HEK293 (cell line): ENCODE results near the gene PTPRJ.

Experiments used
- CTCF ChIA-PET: fragments of 350-600 bp; formaldehyde crosslinking; extraction: SDS; loops from one replicate; lab custom pipeline; 2021; ENCODE audit warnings: antibody characterized with exemption; lab: Yijun Ruan, JAX
- POLR2A ChIA-PET: fragments of 300-600 bp; formaldehyde crosslinking; extraction: SDS; loops from one replicate; lab custom pipeline; 2020; ENCODE audit warnings: antibody characterized with exemption, inconsistent platforms; lab: Yijun Ruan, JAX
- H3K27ac ChIP-seq: fragments of 200-500 bp; sonication (Bioruptor generic); 2 replicates; pipeline ENCODE4 v1.5.1; 2014; ENCODE audit warnings: low read depth, low read length, control low read depth, inconsistent platforms; ENCODE audit errors: extremely low read depth
- H3K36me3 ChIP-seq, 2 experiments: fragments of 200-500 bp in 1 of 2; sonication (Bioruptor generic) in 1 of 2; 1 replicate in 1 of 2; 2 replicates in 1 of 2; pipeline ENCODE4 v1.5.1; 2014 to 2017; ENCODE audit warnings: inconsistent platforms in 2 of 2, low read length in 2 of 2; ENCODE audit not compliant: control insufficient read depth in 2 of 2, insufficient read depth in 1 of 2
- H3K4me1 ChIP-seq: fragments of 200-500 bp; sonication (Bioruptor generic); 2 replicates; pipeline ENCODE4 v1.5.1; 2014; ENCODE audit warnings: mild to moderate bottlenecking, low read length, inconsistent platforms; ENCODE audit not compliant: control insufficient read depth, insufficient read depth
- H3K4me3 ChIP-seq: 2 replicates; pipeline ENCODE4 v1.5.1; 2011; ENCODE audit warnings: low read depth, mild to moderate bottlenecking, control low read depth, low read length, moderate library complexity
- H3K9me3 ChIP-seq: fragments of 200-500 bp; sonication (Bioruptor generic); 2 replicates; pipeline ENCODE4 v1.5.1; 2014; ENCODE audit warnings: low read depth, low read length, inconsistent platforms; ENCODE audit not compliant: control insufficient read depth, insufficient read depth
- HOXC10 ChIP-seq: sonication (generic); formaldehyde crosslinking; IDR thresholded peaks from 2 replicates; pipeline ENCODE4 v1.8.1; 2023; ENCODE audit warnings: mild to moderate bottlenecking, missing genetic modification reagents
- MEIS1 ChIP-seq: sonication (generic); formaldehyde crosslinking; IDR thresholded peaks from 2 replicates; pipeline ENCODE4 v1.8.1; 2022; ENCODE audit warnings: missing genetic modification reagents, mild to moderate bottlenecking, borderline replicate concordance
- OVOL3 ChIP-seq: fragments of 450-650 bp; formaldehyde crosslinking; IDR thresholded peaks from 2 replicates; pipeline ENCODE4 v1.5.1; 2016; ENCODE audit warnings: missing biosample characterization, missing genetic modification characterization
- SCRT2 ChIP-seq: fragments of 450-650 bp; formaldehyde crosslinking; IDR thresholded peaks from 2 replicates; pipeline ENCODE4 v1.5.1; 2016; ENCODE audit warnings: missing biosample characterization, missing genetic modification characterization
- SP2 ChIP-seq: fragments of 450-650 bp; formaldehyde crosslinking; IDR thresholded peaks from 2 replicates; pipeline ENCODE4 v1.5.1; 2016; ENCODE audit warnings: missing biosample characterization, missing genetic modification characterization
- SP7 ChIP-seq: fragments of 450-650 bp; formaldehyde crosslinking; IDR thresholded peaks from 2 replicates; pipeline ENCODE4 v1.5.1; 2016; ENCODE audit warnings: missing biosample characterization, missing genetic modification characterization
- ZBTB7A ChIP-seq: fragments of 450-650 bp; formaldehyde crosslinking; IDR thresholded peaks from 2 replicates; pipeline ENCODE4 v1.5.1; 2016; ENCODE audit warnings: low read depth, missing biosample characterization, missing genetic modification characterization
- ZFP37 ChIP-seq: fragments of 450-650 bp; formaldehyde crosslinking; IDR thresholded peaks from 2 replicates; pipeline ENCODE4 v1.5.1; 2016; ENCODE audit warnings: missing biosample characterization, missing genetic modification characterization
- ZNF16 ChIP-seq: fragments of 450-650 bp; formaldehyde crosslinking; IDR thresholded peaks from 2 replicates; pipeline ENCODE4 v1.5.1; 2016; ENCODE audit warnings: low read depth, missing biosample characterization, missing genetic modification characterization
- ZNF202 ChIP-seq: fragments of 450-650 bp; formaldehyde crosslinking; IDR thresholded peaks from 2 replicates; pipeline ENCODE4 v1.5.1; 2016; ENCODE audit warnings: missing biosample characterization, missing genetic modification characterization, borderline replicate concordance
- ZNF302 ChIP-seq: fragments of 450-650 bp; formaldehyde crosslinking; IDR thresholded peaks from 2 replicates; pipeline ENCODE4 v1.5.1; 2016; ENCODE audit warnings: missing biosample characterization, missing genetic modification characterization, low read depth
- ZNF404 ChIP-seq: fragments of 450-650 bp; formaldehyde crosslinking; IDR thresholded peaks from 2 replicates; pipeline ENCODE4 v1.5.1; 2017; ENCODE audit warnings: missing biosample characterization, missing genetic modification characterization
- ZNF423 ChIP-seq: fragments of 450-650 bp; formaldehyde crosslinking; IDR thresholded peaks from 2 replicates; pipeline ENCODE4 v1.5.1; 2016; ENCODE audit warnings: missing biosample characterization, missing genetic modification characterization
- ZNF610 ChIP-seq: fragments of 450-650 bp; formaldehyde crosslinking; IDR thresholded peaks from 2 replicates; pipeline ENCODE4 v1.5.1; 2016; ENCODE audit warnings: missing biosample characterization, missing genetic modification characterization, borderline replicate concordance
- ZNF768 ChIP-seq: fragments of 450-650 bp; formaldehyde crosslinking; IDR thresholded peaks from 2 replicates; pipeline ENCODE4 v1.5.1; 2018; ENCODE audit warnings: missing biosample characterization, mild to moderate bottlenecking, missing genetic modification characterization
- ZSCAN23 ChIP-seq: fragments of 450-650 bp; formaldehyde crosslinking; IDR thresholded peaks from 2 replicates; pipeline ENCODE4 v1.5.1; 2016; ENCODE audit warnings: missing biosample characterization, missing genetic modification characterization
- TF ChIP-seq, protein P1 (sequence below): fragments of 450-650 bp; formaldehyde crosslinking; IDR thresholded peaks from 2 replicates; pipeline ENCODE4 v1.5.1; 2016; ENCODE audit warnings: missing biosample characterization, missing genetic modification characterization
- TF ChIP-seq, protein P2 (sequence below): fragments of 450-650 bp; formaldehyde crosslinking; IDR thresholded peaks from 2 replicates; pipeline ENCODE4 v1.5.1; 2017; ENCODE audit warnings: missing biosample characterization, missing genetic modification characterization
- TF ChIP-seq, protein P3 (sequence below): fragments of 450-650 bp; formaldehyde crosslinking; IDR thresholded peaks from 2 replicates; pipeline ENCODE4 v1.5.1; 2016; ENCODE audit warnings: missing biosample characterization, missing genetic modification characterization
- TF ChIP-seq, protein P4 (sequence below): fragments of 450-650 bp; formaldehyde crosslinking; IDR thresholded peaks from 2 replicates; pipeline ENCODE4 v1.5.1; 2016; ENCODE audit warnings: missing biosample characterization, missing genetic modification characterization
- TF ChIP-seq, protein P5 (sequence below): fragments of 450-650 bp; IDR thresholded peaks from 2 replicates; pipeline ENCODE4 v1.5.1; 2018; ENCODE audit warnings: missing biosample characterization, mild to moderate bottlenecking, missing genetic modification characterization

PTPRJ gene

DNA sequence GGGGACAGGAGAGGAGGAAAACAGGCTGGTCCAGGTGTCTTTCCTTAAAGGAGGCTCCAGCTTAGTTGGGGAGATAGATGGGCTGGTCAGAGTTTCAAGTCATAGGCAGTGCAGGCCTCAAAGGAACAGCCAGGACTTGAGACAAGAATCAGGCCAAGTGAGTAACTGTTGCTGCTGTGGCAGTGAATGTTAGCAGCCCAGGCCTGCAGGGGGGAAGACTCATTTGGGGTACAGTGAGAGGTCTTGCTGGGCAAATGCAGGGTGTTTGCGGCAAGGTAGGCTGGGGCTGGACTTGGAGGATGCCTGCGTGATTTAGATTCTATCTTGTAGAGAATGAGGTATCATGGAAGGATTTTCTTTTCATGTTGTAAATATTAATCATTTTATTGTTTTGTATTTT is 24.1 kb downstream of the PTPRJ start:
- TF ChIP-seq ZNF423 (no peak), ZNF404 (tag by site-specific recombination) (no peak), ZFP37 (tag by site-specific recombination) (no peak), SCRT2 (tag by site-specific recombination) (peak; percentile 37; the same call in 1 of the 2 replicates)
- TF ChIP-seq, protein P1, sequence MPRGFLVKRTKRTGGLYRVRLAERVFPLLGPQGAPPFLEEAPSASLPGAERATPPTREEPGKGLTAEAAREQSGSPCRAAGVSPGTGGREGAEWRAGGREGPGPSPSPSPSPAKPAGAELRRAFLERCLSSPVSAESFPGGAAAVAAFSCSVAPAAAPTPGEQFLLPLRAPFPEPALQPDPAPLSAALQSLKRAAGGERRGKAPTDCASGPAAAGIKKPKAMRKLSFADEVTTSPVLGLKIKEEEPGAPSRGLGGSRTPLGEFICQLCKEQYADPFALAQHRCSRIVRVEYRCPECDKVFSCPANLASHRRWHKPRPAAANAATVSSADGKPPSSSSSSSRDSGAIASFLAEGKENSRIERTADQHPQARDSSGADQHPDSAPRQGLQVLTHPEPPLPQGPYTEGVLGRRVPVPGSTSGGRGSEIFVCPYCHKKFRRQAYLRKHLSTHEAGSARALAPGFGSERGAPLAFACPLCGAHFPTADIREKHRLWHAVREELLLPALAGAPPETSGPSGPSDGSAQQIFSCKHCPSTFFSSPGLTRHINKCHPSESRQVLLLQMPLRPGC, result no peak
- CTCF ChIA-PET, result interaction anchor here (0.7 kb wide), 1 partner anchor 13 kb away, joined by 4 read pairs; no protein-coding TSS in a partner anchor
- Histone ChIP-seq H3K27ac (no peak overlapping the region), H3K36me3 (no peaks in the 10 kb centered on the region), H3K4me3 (no peak overlapping the region), H3K9me3 (no peaks in the 10 kb centered on the region), H3K4me1 (no peaks in the 10 kb centered on the region)
- POLR2A ChIA-PET, result no interaction called here

DNA sequence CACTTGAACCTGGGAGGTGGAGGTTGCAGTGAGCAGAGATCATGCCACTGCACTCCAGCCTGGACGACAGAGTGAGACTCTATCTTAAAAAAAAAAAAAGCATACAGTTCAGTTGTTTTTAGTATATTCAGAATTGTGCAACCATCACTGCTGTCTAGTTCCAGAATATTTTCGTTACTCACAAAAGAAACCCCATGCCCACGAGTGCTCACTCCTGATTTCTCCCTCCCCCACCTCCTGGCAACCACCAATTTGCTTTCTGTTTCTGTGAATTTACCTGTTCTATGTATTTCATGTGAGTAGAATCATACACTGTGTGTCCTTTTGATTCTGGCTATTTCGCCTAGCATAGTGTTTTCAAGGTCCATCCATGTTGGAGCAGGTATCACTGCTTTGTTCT is 24.8 kb downstream of the PTPRJ start:
- no peaks in the 10 kb centered on the region for H3K36me3 ChIP-seq
- ChIA-PET CTCF (interaction anchor here (0.7 kb wide), 1 partner anchor 13 kb away, joined by 4 read pairs; no protein-coding TSS in a partner anchor), POLR2A (no interaction called here)
- no peaks in the 10 kb centered on the region for H3K4me1 ChIP-seq
- H3K27ac ChIP-seq, result no peak overlapping the region
- H3K9me3 ChIP-seq, result no peaks in the 10 kb centered on the region
- TF ChIP-seq ZBTB7A (tag by site-specific recombination), result no peak
- no peak for TF ChIP-seq ZNF768 (tag by site-specific recombination)
- TF ChIP-seq, protein P2, sequence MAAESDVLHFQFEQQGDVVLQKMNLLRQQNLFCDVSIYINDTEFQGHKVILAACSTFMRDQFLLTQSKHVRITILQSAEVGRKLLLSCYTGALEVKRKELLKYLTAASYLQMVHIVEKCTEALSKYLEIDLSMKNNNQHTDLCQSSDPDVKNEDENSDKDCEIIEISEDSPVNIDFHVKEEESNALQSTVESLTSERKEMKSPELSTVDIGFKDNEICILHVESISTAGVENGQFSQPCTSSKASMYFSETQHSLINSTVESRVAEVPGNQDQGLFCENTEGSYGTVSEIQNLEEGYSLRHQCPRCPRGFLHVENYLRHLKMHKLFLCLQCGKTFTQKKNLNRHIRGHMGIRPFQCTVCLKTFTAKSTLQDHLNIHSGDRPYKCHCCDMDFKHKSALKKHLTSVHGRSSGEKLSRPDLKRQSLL (tag by site-specific recombination), result no peak
- no peak for TF ChIP-seq SP7
- TF ChIP-seq, protein P3, sequence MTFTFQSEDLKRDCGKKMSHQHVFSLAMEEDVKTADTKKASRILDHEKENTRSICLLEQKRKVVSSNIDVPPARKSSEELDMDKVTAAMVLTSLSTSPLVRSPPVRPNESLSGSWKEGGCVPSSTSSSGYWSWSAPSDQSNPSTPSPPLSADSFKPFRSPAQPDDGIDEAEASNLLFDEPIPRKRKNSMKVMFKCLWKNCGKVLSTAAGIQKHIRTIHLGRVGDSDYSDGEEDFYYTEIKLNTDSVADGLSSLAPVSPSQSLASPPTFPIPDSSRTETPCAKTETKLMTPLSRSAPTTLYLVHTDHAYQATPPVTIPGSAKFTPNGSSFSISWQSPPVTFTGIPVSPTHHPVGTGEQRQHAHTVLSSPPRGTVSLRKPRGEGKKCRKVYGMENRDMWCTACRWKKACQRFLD (tag by site-specific recombination), result no peak
- H3K4me3 ChIP-seq, result no peak overlapping the region

DNA sequence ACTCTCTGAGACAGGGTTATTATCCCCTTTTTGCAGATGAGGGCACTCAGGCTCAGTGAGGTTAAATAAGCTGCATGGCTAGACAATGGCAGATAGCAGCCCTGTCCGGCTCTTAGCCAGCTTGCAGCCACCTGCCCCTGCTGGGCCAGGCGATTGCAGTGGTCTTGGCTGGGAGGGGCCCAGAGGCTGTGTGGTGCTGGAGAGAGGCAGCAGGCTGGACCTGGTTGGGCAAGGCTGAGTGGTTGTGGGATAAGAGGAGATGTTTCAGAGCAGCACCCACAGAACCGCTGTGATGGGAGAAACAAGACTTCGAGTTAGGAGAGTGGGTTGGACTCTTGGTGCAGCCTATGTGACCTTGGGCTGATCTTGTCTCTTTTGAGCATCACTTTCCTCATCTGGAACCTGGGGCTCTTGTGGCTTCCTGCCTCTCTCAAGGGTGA is 25.5 kb downstream of the PTPRJ start:
- no peaks in the 10 kb centered on the region for H3K4me1 ChIP-seq
- no peak overlapping the region for H3K4me3 ChIP-seq
- no peak overlapping the region for H3K27ac ChIP-seq
- H3K36me3 ChIP-seq, result no peaks in the 10 kb centered on the region
- ChIA-PET POLR2A (no interaction called here), CTCF (interaction anchor here (1.2 kb wide), 1 partner anchor 9 kb away, joined by 4 read pairs; no protein-coding TSS in a partner anchor)
- H3K9me3 ChIP-seq, result no peaks in the 10 kb centered on the region
- TF ChIP-seq, protein P4, sequence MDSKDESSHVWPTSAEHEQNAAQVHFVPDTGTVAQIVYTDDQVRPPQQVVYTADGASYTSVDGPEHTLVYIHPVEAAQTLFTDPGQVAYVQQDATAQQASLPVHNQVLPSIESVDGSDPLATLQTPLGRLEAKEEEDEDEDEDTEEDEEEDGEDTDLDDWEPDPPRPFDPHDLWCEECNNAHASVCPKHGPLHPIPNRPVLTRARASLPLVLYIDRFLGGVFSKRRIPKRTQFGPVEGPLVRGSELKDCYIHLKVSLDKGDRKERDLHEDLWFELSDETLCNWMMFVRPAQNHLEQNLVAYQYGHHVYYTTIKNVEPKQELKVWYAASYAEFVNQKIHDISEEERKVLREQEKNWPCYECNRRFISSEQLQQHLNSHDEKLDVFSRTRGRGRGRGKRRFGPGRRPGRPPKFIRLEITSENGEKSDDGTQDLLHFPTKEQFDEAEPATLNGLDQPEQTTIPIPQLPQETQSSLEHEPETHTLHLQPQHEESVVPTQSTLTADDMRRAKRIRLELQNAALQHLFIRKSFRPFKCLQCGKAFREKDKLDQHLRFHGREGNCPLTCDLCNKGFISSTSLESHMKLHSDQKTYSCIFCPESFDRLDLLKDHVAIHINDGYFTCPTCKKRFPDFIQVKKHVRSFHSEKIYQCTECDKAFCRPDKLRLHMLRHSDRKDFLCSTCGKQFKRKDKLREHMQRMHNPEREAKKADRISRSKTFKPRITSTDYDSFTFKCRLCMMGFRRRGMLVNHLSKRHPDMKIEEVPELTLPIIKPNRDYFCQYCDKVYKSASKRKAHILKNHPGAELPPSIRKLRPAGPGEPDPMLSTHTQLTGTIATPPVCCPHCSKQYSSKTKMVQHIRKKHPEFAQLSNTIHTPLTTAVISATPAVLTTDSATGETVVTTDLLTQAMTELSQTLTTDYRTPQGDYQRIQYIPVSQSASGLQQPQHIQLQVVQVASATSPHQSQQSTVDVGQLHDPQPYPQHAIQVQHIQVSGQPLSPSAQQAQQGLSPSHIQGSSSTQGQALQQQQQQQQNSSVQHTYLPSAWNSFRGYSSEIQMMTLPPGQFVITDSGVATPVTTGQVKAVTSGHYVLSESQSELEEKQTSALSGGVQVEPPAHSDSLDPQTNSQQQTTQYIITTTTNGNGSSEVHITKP (tag by site-specific recombination), result no peak
- TF ChIP-seq, protein P5, sequence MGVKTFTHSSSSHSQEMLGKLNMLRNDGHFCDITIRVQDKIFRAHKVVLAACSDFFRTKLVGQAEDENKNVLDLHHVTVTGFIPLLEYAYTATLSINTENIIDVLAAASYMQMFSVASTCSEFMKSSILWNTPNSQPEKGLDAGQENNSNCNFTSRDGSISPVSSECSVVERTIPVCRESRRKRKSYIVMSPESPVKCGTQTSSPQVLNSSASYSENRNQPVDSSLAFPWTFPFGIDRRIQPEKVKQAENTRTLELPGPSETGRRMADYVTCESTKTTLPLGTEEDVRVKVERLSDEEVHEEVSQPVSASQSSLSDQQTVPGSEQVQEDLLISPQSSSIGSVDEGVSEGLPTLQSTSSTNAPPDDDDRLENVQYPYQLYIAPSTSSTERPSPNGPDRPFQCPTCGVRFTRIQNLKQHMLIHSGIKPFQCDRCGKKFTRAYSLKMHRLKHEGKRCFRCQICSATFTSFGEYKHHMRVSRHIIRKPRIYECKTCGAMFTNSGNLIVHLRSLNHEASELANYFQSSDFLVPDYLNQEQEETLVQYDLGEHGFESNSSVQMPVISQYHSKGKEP, result no peak
- TF ChIP-seq ZNF302 (no peak), MEIS1 (CRISPR knock-in tag) (no peak), ZSCAN23 (no peak), ZNF16 (tag by site-specific recombination) (no peak), HOXC10 (no peak), ZNF202 (tag by site-specific recombination) (no peak), ZNF610 (tag by site-specific recombination) (no peak), OVOL3 (no peak), SP2 (tag by site-specific recombination) (no peak)
